T-helper 2 cell treated with Interferon-gamma antibody and Interleukin-4, amounts not matched to agents 5 μg/mL and 100 μg/mL, for 36 hours (primary cell): ENCODE results near the gene WASHC4.

ENCODE experiments used
- DNase-seq: peaks from one replicate; pipeline ENCODE4 v3.0.0; 2021; ENCODE audit warnings: low spot score
- H3K27ac Mint-ChIP-seq: one replicate; pipeline ENCODE4 v1.8.0; 2021; ENCODE audit warnings: mild to moderate bottlenecking, mixed read lengths
- H3K27me3 Mint-ChIP-seq: one replicate; pipeline ENCODE4 v1.8.0; 2021; ENCODE audit warnings: low read depth, mixed read lengths
- H3K36me3 Mint-ChIP-seq: one replicate; pipeline ENCODE4 v1.8.0; 2021; ENCODE audit warnings: low read depth, mixed read lengths
- H3K4me1 Mint-ChIP-seq: one replicate; pipeline ENCODE4 v1.8.0; 2021; ENCODE audit warnings: low read depth, mixed read lengths
- H3K4me3 Mint-ChIP-seq: one replicate; pipeline ENCODE4 v1.8.0; 2022; ENCODE audit warnings: mild to moderate bottlenecking, moderate library complexity, mixed read lengths
- H3K9me3 Mint-ChIP-seq: one replicate; pipeline ENCODE4 v1.8.0; 2021; ENCODE audit warnings: mixed read lengths

WASHC4 gene

GRCh38 chr12:105106621-105107020 is 910 bp upstream of the WASHC4 start:
- H3K9me3 Mint-ChIP-seq = peaks cover 4% of the 10 kb centered on the region
- H3K36me3 Mint-ChIP-seq = peaks cover 8% of the 10 kb centered on the region
- peaks cover 30% of the 10 kb centered on the region for H3K4me1 Mint-ChIP-seq
- no peak for DNase-seq
- H3K27me3 Mint-ChIP-seq = peaks cover 22% of the 10 kb centered on the region
- peak overlapping the region; percentile 98 for H3K4me3 Mint-ChIP-seq
- H3K27ac Mint-ChIP-seq = peak overlapping the region; percentile 89

DNA sequence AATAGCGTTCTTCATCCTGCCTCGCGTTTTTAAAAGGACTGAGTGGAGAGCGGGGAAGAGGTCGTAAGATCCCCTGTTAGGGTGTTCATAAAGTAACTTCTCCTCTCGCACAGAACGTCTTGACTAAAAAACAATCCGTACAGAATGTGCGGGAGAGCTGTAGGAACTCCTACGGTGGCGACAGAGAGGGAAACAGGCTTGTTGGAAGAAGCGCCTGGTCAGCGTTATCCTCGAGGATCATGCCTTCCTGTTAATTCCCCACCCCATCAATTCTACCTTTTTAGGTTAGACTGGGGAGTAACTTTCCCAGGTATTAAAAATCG is 399 bp upstream of the WASHC4 start:
- peaks cover 19% of the 10 kb centered on the region for H3K27me3 Mint-ChIP-seq
- H3K4me3 Mint-ChIP-seq = peak overlapping the region; percentile 98
- no peak for DNase-seq
- H3K9me3 Mint-ChIP-seq = peaks cover 4% of the 10 kb centered on the region
- H3K27ac Mint-ChIP-seq = peak overlapping the region; percentile 89
- H3K36me3 Mint-ChIP-seq = peaks cover 11% of the 10 kb centered on the region
- H3K4me1 Mint-ChIP-seq = peaks cover 34% of the 10 kb centered on the region

GRCh38 chr12:105109465-105110212 is 2.1 kb downstream of the WASHC4 start:
- DNase-seq = no peak
- Mint-ChIP-seq H3K27ac (peak overlapping the region; percentile 58), H3K4me3 (peak overlapping the region; percentile 98), H3K27me3 (peaks cover 4% of the 10 kb centered on the region), H3K9me3 (peaks cover 4% of the 10 kb centered on the region), H3K4me1 (peaks cover 49% of the 10 kb centered on the region), H3K36me3 (peaks cover 31% of the 10 kb centered on the region)

DNA sequence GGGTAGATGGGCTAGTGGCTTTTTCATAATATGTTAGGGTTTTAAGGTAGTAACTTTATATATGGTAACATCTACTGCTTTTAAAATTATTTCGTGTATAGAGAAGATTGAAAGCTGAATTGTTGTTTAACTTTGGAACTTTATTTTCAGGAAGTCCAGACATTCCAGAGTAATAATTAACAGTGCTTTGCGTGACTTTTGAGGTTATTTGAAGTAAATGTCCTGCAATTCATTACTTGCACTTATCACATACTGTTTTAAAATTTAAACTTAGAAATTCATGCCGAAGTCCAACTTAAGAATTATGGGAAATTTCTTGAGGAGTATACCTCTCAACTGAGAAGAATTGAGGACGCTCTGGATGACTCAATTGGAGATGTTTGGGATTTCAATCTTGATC is 3.3 kb downstream of the WASHC4 start:
- Mint-ChIP-seq H3K27ac (no peak overlapping the region), H3K9me3 (no peaks in the 10 kb centered on the region), H3K27me3 (no peaks in the 10 kb centered on the region), H3K36me3 (peaks cover 38% of the 10 kb centered on the region), H3K4me3 (no peak overlapping the region), H3K4me1 (peaks cover 51% of the 10 kb centered on the region)
- no peak for DNase-seq

GRCh38 chr12:105113094-105113493 is 5.6 kb downstream of the WASHC4 start:
- peaks cover 41% of the 10 kb centered on the region for H3K4me1 Mint-ChIP-seq
- no peak for DNase-seq
- no peaks in the 10 kb centered on the region for H3K9me3 Mint-ChIP-seq
- H3K4me3 Mint-ChIP-seq = no peak overlapping the region
- H3K27me3 Mint-ChIP-seq = no peaks in the 10 kb centered on the region
- H3K27ac Mint-ChIP-seq = no peak overlapping the region
- H3K36me3 Mint-ChIP-seq = peaks cover 52% of the 10 kb centered on the region

DNA sequence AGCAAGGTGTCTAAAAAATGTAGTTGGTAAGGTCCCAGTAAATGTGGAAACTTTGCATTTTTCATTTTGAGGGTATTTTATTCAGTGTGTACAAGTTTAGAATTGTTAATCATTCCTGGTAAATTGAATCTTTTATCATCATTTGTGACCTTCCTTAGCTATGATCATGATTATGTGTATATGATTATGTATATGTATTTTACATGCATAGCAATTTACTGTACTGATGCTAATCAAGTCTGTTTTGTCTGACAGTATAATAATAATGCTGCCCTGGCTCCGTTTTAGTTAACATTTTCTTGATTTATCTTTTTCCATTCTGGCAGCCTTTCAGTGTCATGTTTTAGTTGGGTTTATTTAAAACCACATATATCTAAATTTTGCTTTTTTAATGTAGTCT is 9.4 kb downstream of the WASHC4 start:
- H3K9me3 Mint-ChIP-seq = no peaks in the 10 kb centered on the region
- DNase-seq = no peak
- H3K27ac Mint-ChIP-seq = no peak overlapping the region
- H3K27me3 Mint-ChIP-seq = no peaks in the 10 kb centered on the region
- peaks cover 68% of the 10 kb centered on the region for H3K36me3 Mint-ChIP-seq
- H3K4me3 Mint-ChIP-seq = no peak overlapping the region
- H3K4me1 Mint-ChIP-seq = peaks cover 20% of the 10 kb centered on the region

DNA sequence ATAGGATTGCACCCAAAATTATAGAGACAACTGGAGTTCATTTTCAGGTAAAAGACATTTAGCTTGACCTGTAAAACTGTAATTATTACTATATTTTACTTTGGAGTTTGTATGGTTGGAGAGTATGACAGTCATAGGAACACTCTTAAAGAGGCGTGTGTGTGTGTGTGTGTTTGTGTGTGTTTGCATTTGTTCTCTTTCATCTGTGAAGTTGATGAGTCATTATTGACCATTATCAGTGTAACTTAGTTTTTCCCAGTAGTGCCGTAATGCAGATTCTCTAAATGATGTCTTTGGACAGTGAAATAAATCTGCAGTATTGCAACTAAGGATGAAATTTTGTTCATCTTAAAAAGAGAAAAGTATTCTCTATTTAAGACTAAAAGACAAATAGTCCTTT is 13.0 kb downstream of the WASHC4 start:
- no peak overlapping the region for H3K4me3 Mint-ChIP-seq
- H3K27ac Mint-ChIP-seq = no peak overlapping the region
- H3K36me3 Mint-ChIP-seq = peaks cover 65% of the 10 kb centered on the region
- H3K27me3 Mint-ChIP-seq = no peaks in the 10 kb centered on the region
- H3K9me3 Mint-ChIP-seq = no peaks in the 10 kb centered on the region
- peaks cover 4% of the 10 kb centered on the region for H3K4me1 Mint-ChIP-seq
- no peak for DNase-seq

DNA sequence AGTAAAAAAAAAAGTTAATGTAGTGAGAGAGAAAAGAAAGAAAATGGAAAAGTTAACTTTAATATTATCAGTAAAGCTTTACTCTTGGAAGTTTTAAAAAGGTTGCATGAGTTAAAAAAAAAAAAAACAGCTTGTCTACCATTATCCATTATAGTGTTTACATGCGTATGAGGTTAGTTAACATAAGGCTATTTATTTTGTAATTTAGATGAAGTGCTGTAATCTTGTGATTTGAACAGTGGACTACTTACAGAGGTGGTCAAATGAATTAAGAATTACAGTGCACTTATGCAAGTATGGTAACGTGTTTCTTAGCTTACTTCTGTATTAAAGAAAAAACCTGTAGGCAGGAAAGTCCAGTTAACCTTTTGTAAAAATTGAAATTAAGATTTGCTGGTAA is 30.7 kb downstream of the WASHC4 start:
- no peak overlapping the region for H3K4me3 Mint-ChIP-seq
- peaks cover 7% of the 10 kb centered on the region for H3K4me1 Mint-ChIP-seq
- peaks cover 59% of the 10 kb centered on the region for H3K36me3 Mint-ChIP-seq
- H3K9me3 Mint-ChIP-seq = no peaks in the 10 kb centered on the region
- H3K27me3 Mint-ChIP-seq = no peaks in the 10 kb centered on the region
- DNase-seq = no peak
- no peak overlapping the region for H3K27ac Mint-ChIP-seq

DNA sequence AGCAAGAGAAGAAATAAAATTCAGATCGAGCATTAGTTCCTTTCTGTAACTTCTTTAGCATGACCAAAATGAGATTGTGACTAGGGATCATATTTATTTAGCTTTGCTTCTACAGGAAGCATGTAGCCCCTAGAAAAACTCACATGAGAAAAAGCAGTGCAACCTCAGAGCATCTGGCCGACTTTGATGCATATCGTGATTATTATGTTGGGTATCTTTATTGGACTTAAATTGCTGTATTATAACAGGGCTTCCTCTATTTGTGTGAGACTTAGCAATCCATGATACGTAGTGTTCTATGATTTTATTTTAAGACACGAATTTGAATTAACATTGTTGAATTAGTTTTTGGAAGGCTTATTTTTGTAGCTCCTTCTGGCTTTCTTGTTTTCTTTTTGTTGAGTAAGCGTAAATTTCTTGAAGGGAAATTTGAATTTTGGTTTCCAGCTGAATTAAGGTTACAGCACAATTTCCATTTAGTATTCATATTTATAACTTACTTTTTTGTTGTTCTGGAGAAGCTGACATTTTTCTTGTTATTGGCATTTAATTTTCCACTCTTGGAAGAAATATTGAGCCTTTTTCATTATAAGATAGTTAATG is 33.9 kb downstream of the WASHC4 start:
- no peak overlapping the region for H3K4me3 Mint-ChIP-seq
- H3K4me1 Mint-ChIP-seq = peaks cover 3% of the 10 kb centered on the region
- no peak overlapping the region for H3K27ac Mint-ChIP-seq
- H3K36me3 Mint-ChIP-seq = peaks cover 45% of the 10 kb centered on the region
- no peaks in the 10 kb centered on the region for H3K9me3 Mint-ChIP-seq
- H3K27me3 Mint-ChIP-seq = no peaks in the 10 kb centered on the region
- DNase-seq = no peak

DNA sequence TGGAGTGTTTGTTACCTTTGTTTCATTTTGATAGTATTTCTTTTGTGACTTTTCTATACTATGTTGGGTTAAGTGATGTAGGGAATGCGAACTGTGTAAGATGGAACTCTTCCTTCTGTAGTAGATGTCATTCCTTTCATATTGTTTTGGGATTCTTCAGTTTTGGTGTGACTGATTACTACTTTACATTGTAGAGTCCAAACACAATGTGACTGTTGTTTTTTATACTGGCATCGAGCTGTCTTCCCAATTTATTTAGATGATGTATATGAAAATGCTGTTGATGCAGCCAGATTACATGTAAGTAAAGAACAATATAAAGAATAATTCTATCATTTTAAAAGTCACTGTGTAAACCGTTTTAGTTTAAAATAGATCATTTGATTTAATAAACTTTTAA is 34.7 kb downstream of the WASHC4 start:
- Mint-ChIP-seq H3K36me3 (peaks cover 48% of the 10 kb centered on the region), H3K27me3 (no peaks in the 10 kb centered on the region), H3K4me1 (no peaks in the 10 kb centered on the region), H3K9me3 (no peaks in the 10 kb centered on the region), H3K4me3 (no peak overlapping the region), H3K27ac (no peak overlapping the region)
- DNase-seq = no peak

- Mint-ChIP-seq H3K36me3 (peaks cover 41% of the 10 kb centered on the region), H3K9me3 (no peaks in the 10 kb centered on the region)
- no peak for DNase-seq
Measured at GRCh38 chr12:105156260-105156659, 48.7 kb downstream of the WASHC4 start.

GRCh38 chr12:105157606-105158005 is 50.1 kb downstream of the WASHC4 start:
- DNase-seq = no peak
- H3K27ac Mint-ChIP-seq = no peak overlapping the region
- no peaks in the 10 kb centered on the region for H3K9me3 Mint-ChIP-seq
- H3K4me3 Mint-ChIP-seq = no peak overlapping the region
- H3K4me1 Mint-ChIP-seq = peaks cover 3% of the 10 kb centered on the region
- H3K36me3 Mint-ChIP-seq = peaks cover 48% of the 10 kb centered on the region
- H3K27me3 Mint-ChIP-seq = no peaks in the 10 kb centered on the region

More at GRCh38 chr12:105156260-105156659, 48.7 kb downstream of the WASHC4 start:
- no peak overlapping the region for H3K4me3 Mint-ChIP-seq
- no peaks in the 10 kb centered on the region for H3K27me3 Mint-ChIP-seq
- H3K4me1 Mint-ChIP-seq = peaks cover 3% of the 10 kb centered on the region
- no peak overlapping the region for H3K27ac Mint-ChIP-seq

- DNase-seq = no peak
- Mint-ChIP-seq H3K36me3 (peaks cover 57% of the 10 kb centered on the region), H3K4me1 (peaks cover 5% of the 10 kb centered on the region), H3K9me3 (no peaks in the 10 kb centered on the region), H3K4me3 (no peak overlapping the region), H3K27me3 (no peaks in the 10 kb centered on the region), H3K27ac (no peak overlapping the region)
Measured at GRCh38 chr12:105158876-105159275, 51.3 kb downstream of the WASHC4 start.

DNA sequence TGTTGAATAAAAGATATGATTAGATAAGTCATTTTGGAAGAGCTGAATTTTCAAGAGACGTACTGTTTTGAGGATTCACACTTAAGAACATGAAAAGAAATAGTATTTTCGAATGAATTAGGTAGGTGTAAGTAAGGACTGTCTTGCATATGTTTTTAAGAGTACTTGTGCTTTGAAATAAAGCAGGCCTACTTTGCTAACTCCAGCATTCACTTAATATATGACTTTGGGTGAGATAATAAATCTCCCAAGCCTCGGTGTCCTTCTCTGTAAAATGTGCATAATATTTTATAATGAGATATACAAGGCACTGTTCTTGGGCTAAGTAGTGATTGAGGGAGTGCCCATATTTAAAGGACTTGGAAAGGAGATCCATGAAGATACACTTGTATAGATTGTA is 54.6 kb downstream of the WASHC4 start:
- no peak overlapping the region for H3K27ac Mint-ChIP-seq
- peaks cover 54% of the 10 kb centered on the region for H3K36me3 Mint-ChIP-seq
- no peak overlapping the region for H3K4me3 Mint-ChIP-seq
- H3K4me1 Mint-ChIP-seq = peaks cover 8% of the 10 kb centered on the region
- no peak for DNase-seq
- no peaks in the 10 kb centered on the region for H3K9me3 Mint-ChIP-seq
- H3K27me3 Mint-ChIP-seq = no peaks in the 10 kb centered on the region

DNA sequence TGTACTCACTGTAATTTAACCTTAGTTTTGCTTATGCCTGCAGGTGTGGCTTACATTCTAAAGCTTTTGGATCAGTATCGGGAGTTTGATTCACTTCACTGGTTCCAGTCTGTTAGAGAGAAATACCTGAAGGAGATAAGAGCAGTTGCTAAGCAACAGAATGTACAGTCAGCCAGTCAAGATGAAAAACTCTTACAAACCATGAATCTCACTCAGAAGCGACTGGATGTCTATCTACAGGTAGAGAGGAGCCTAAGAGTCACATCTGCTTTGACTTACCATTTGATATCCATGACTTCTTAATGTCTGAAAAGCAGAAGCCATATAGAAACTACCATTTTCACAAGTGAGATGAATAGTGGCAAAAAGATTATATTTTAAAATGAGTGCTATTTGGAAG is 56.5 kb downstream of the WASHC4 start:
- Mint-ChIP-seq H3K4me3 (no peak overlapping the region), H3K36me3 (peaks cover 51% of the 10 kb centered on the region)
- no peak for DNase-seq

More for the DNA sequence above, 56.5 kb downstream of the WASHC4 start:
- Mint-ChIP-seq H3K27me3 (no peaks in the 10 kb centered on the region), H3K9me3 (no peaks in the 10 kb centered on the region), H3K27ac (no peak overlapping the region), H3K4me1 (peaks cover 5% of the 10 kb centered on the region)
